Activated T-cell treated with anti-CD3 and anti-CD28 coated beads, Interleukin-2, amount 50 U/mL, for 72 hours (primary cell): ENCODE measurements around the gene PCED1B. TPM values are rescaled to one million over a fixed set of nuclear protein-coding genes. Genes with fewer than 3 reads are reported as not detected.

ENCODE experiments used
- ATAC-seq, 2 donors: fragments of 150-1000 bp; cut with Tn5 transposase; replicated peaks in 1 of 2; 2 replicates each; pipeline ENCODE4 v1.10.0; 2021; ENCODE audit warnings: moderate library complexity in 2 of 2, mild to moderate bottlenecking in 1 of 2
- DNase-seq, 2 donors: peaks; one replicate each; pipeline ENCODE4 v3.0.0; 2021 to 2022; ENCODE audit warnings: mixed read lengths in 1 of 2
- H3K27ac Mint-ChIP-seq: one replicate; pipeline ENCODE4 v1.8.0; 2022; ENCODE audit warnings: mild to moderate bottlenecking, moderate library complexity, mixed read lengths
- H3K27me3 Mint-ChIP-seq: one replicate; pipeline ENCODE4 v1.8.0; 2022; ENCODE audit warnings: low read depth, mixed read lengths
- H3K36me3 Mint-ChIP-seq, 2 donors: one replicate each; pipeline ENCODE4 v1.8.0; 2022; ENCODE audit warnings: mixed read lengths in 2 of 2, mild to moderate bottlenecking in 1 of 2; ENCODE audit not compliant: insufficient read depth in 2 of 2
- H3K4me1 Mint-ChIP-seq: one replicate; pipeline ENCODE4 v1.8.0; 2022; ENCODE audit warnings: low read depth, mixed read lengths
- H3K4me3 Mint-ChIP-seq, 2 donors: one replicate each; pipeline ENCODE4 v1.8.0; 2022; ENCODE audit warnings: mild to moderate bottlenecking in 2 of 2, mixed read lengths in 2 of 2, moderate library complexity in 2 of 2
- H3K9me3 Mint-ChIP-seq, 2 donors: one replicate each; pipeline ENCODE4 v1.8.0; 2022; ENCODE audit warnings: mixed read lengths in 2 of 2
- total RNA-seq, 2 donors: library from RNA; stranded (reverse); gene quantifications; one replicate each; pipeline ENCODE4 v1.2.3, GENCODE V29; 2022

The PCED1B gene
- total RNA-seq, 2 donors from 2014 or later: 73.6 to 91.8 TPM

- peaks cover 57% of the 10 kb centered on the region for H3K4me1 Mint-ChIP-seq
- H3K4me3 Mint-ChIP-seq: peak overlapping the region; percentile 66 to 88
- DNase-seq: peak; percentile 47 to 54
- H3K27ac Mint-ChIP-seq: peak overlapping the region; percentile 96
- peaks cover 0 to 2% of the 10 kb centered on the region in 2 donors for H3K36me3 Mint-ChIP-seq
- no peaks in the 10 kb centered on the region for H3K27me3 Mint-ChIP-seq
- peak; percentile 86 to 87 for ATAC-seq
- H3K9me3 Mint-ChIP-seq: peaks cover 2% of the 10 kb centered on the region in 2 donors
These were observed 6.4 kb downstream of the PCED1B start for GRCh38 chr12:47085815-47086252.

GRCh38 chr12:47087088-47087688 lies 7.8 kb downstream of the PCED1B start:
- Mint-ChIP-seq H3K27me3 (no peaks in the 10 kb centered on the region), H3K9me3 (peaks cover 2% of the 10 kb centered on the region in 2 donors), H3K4me3 (no peak overlapping the region), H3K27ac (no peak overlapping the region), H3K4me1 (peaks cover 52% of the 10 kb centered on the region), H3K36me3 (peaks cover 2% of the 10 kb centered on the region in 2 donors)
- no peak for ATAC-seq
- no peak for DNase-seq

- DNase-seq: no peak
- peaks cover 2% of the 10 kb centered on the region in 2 donors for H3K9me3 Mint-ChIP-seq
- peaks cover 2% of the 10 kb centered on the region in 2 donors for H3K36me3 Mint-ChIP-seq
- ATAC-seq: no peak
- peaks cover 41% of the 10 kb centered on the region for H3K4me1 Mint-ChIP-seq
- no peak overlapping the region for H3K4me3 Mint-ChIP-seq
- H3K27ac Mint-ChIP-seq: no peak overlapping the region
- H3K27me3 Mint-ChIP-seq: no peaks in the 10 kb centered on the region
These were observed 8.9 kb downstream of the PCED1B start for GRCh38 chr12:47088021-47088944.

GRCh38 chr12:47091009-47091408 lies 11.6 kb downstream of the PCED1B start:
- Mint-ChIP-seq H3K4me1 (peaks cover 34% of the 10 kb centered on the region), H3K36me3 (peaks cover 2% of the 10 kb centered on the region in 2 donors), H3K27ac (no peak overlapping the region), H3K4me3 (no peak overlapping the region), H3K9me3 (peaks cover 2% of the 10 kb centered on the region in 2 donors), H3K27me3 (no peaks in the 10 kb centered on the region)
- ATAC-seq: no peak
- no peak for DNase-seq

- Mint-ChIP-seq H3K36me3 (peaks cover 2 to 3% of the 10 kb centered on the region in 2 donors), H3K9me3 (peaks cover 2% of the 10 kb centered on the region in 2 donors), H3K4me3 (peak overlapping the region; percentile 19 to 36), H3K27me3 (no peaks in the 10 kb centered on the region), H3K4me1 (peaks cover 26% of the 10 kb centered on the region), H3K27ac (peak overlapping the region; percentile 77)
- DNase-seq (no peak), ATAC-seq (no peak)
These were observed 15.4 kb downstream of the PCED1B start for GRCh38 chr12:47094804-47095203.

- Mint-ChIP-seq H3K36me3 (peaks cover 0 to 3% of the 10 kb centered on the region in 2 donors), H3K27me3 (no peaks in the 10 kb centered on the region), H3K4me3 (peak overlapping the region; percentile 19 to 33), H3K4me1 (peaks cover 26% of the 10 kb centered on the region), H3K27ac (peak overlapping the region; percentile 77), H3K9me3 (no peaks in the 10 kb centered on the region)
- ATAC-seq (no peak), DNase-seq (no peak)
These were observed 16.2 kb downstream of the PCED1B start for GRCh38 chr12:47095446-47096236.

GRCh38 chr12:47097276-47097896 lies 18.0 kb downstream of the PCED1B start:
- peaks cover 20% of the 10 kb centered on the region for H3K4me1 Mint-ChIP-seq
- no peaks in the 10 kb centered on the region for H3K27me3 Mint-ChIP-seq
- peaks cover 0 to 1% of the 10 kb centered on the region in 2 donors for H3K36me3 Mint-ChIP-seq
- H3K4me3 Mint-ChIP-seq: no peak overlapping the region
- no peak overlapping the region for H3K27ac Mint-ChIP-seq
- H3K9me3 Mint-ChIP-seq: no peaks in the 10 kb centered on the region
- ATAC-seq (no peak), DNase-seq (no peak)

- DNase-seq: no peak
- Mint-ChIP-seq H3K4me3 (no peak overlapping the region), H3K27ac (no peak overlapping the region), H3K36me3 (peaks cover 0 to 1% of the 10 kb centered on the region in 2 donors), H3K27me3 (no peaks in the 10 kb centered on the region), H3K4me1 (peaks cover 20% of the 10 kb centered on the region), H3K9me3 (no peaks in the 10 kb centered on the region)
- no peak for ATAC-seq
These were observed 18.7 kb downstream of the PCED1B start for GRCh38 chr12:47098099-47098498.

GRCh38 chr12:47099610-47100009 lies 20.2 kb downstream of the PCED1B start:
- DNase-seq: no peak
- Mint-ChIP-seq H3K4me1 (peaks cover 14% of the 10 kb centered on the region), H3K9me3 (no peaks in the 10 kb centered on the region), H3K4me3 (no peak overlapping the region), H3K36me3 (peaks cover 0 to 1% of the 10 kb centered on the region in 2 donors), H3K27me3 (no peaks in the 10 kb centered on the region), H3K27ac (no peak overlapping the region)
- no peak for ATAC-seq

- no peak for ATAC-seq
- H3K36me3 Mint-ChIP-seq: peaks cover 0 to 1% of the 10 kb centered on the region in 2 donors
These were observed 20.7 kb downstream of the PCED1B start for GRCh38 chr12:47100160-47100559.

GRCh38 chr12:47102406-47102805 lies 23.0 kb downstream of the PCED1B start:
- H3K27ac Mint-ChIP-seq: no peak overlapping the region
- H3K9me3 Mint-ChIP-seq: no peaks in the 10 kb centered on the region
- H3K27me3 Mint-ChIP-seq: no peaks in the 10 kb centered on the region
- ATAC-seq (no peak), DNase-seq (no peak)
- peaks cover 7% of the 10 kb centered on the region for H3K4me1 Mint-ChIP-seq
- peaks cover 0 to 1% of the 10 kb centered on the region in 2 donors for H3K36me3 Mint-ChIP-seq
- no peak overlapping the region for H3K4me3 Mint-ChIP-seq

More at GRCh38 chr12:47100160-47100559, 20.7 kb downstream of the PCED1B start:
- no peaks in the 10 kb centered on the region for H3K9me3 Mint-ChIP-seq
- no peak for DNase-seq
- H3K4me3 Mint-ChIP-seq: no peak overlapping the region
- H3K27ac Mint-ChIP-seq: no peak overlapping the region
- no peaks in the 10 kb centered on the region for H3K27me3 Mint-ChIP-seq
- peaks cover 10% of the 10 kb centered on the region for H3K4me1 Mint-ChIP-seq

GRCh38 chr12:47102845-47103651 lies 23.6 kb downstream of the PCED1B start:
- Mint-ChIP-seq H3K36me3 (peaks cover 0 to 1% of the 10 kb centered on the region in 2 donors), H3K4me1 (peaks cover 7% of the 10 kb centered on the region), H3K27me3 (no peaks in the 10 kb centered on the region), H3K4me3 (no peak overlapping the region), H3K9me3 (no peaks in the 10 kb centered on the region), H3K27ac (no peak overlapping the region)
- no peak for ATAC-seq
- DNase-seq: no peak
